Endothelial cell of umbilical vein (primary cell): ENCODE measurements around the gene CEACAM20. TPM values are rescaled to one million over a fixed set of nuclear protein-coding genes. Genes with fewer than 3 reads are reported as not detected.

Source experiments
- BruUV-seq: library from RNA; stranded (reverse); fragments of 400-500 nt; replicated peaks from 2 replicates; lab custom pipeline; 2021; lab: Mats Ljungman, UMichigan
- CTCF ChIA-PET: fragments of 300-600, 350-600 bp; sonication (Branson Sonifier 250); formaldehyde crosslinking; loops from one replicate; lab custom pipeline; 2021; ENCODE audit warnings: antibody characterized with exemption, inconsistent platforms; lab: Charles Lee
- POLR2A ChIA-PET: fragments of 300-600, 350-600 bp; sonication (Branson Sonifier 250); formaldehyde crosslinking; loops from one replicate; lab custom pipeline; 2021; ENCODE audit warnings: antibody characterized with exemption, inconsistent platforms; lab: Charles Lee
- DNase-seq: peaks from one replicate; pipeline ENCODE4 v3.0.0-alpha.2; 2011; ENCODE audit warnings: low read depth, low spot score
- FAIRE-seq: peaks from 2 replicates; lab custom pipeline; 2011; peaks lifted over from hg19 to GRCh38; lab: Jason Lieb, UNC
- H2AFZ ChIP-seq: 2 replicates; pipeline ENCODE4 v1.6.0; 2012; ENCODE audit warnings: low read depth, low read length, control low read depth, inconsistent platforms
- H3K27ac ChIP-seq: 2 replicates; pipeline ENCODE4 v1.5.1; 2011; ENCODE audit warnings: low read depth, mild to moderate bottlenecking, control low read depth, low read length, moderate library complexity; ENCODE audit not compliant: insufficient read depth
- H3K27me3 ChIP-seq, 2 experiments: 2 replicates each; pipeline versions ENCODE4 v1.6.0 to v1.6.1; 2011; ENCODE audit warnings: low read length in 2 of 2, mixed read lengths in 1 of 2; ENCODE audit not compliant: control insufficient read depth in 2 of 2, insufficient read depth in 2 of 2
- H3K36me3 ChIP-seq, 2 experiments: 2 replicates in 1 of 2; 3 replicates in 1 of 2; pipeline ENCODE4 v1.5.1; 2011; ENCODE audit warnings: low read length in 2 of 2, mild to moderate bottlenecking in 1 of 2, moderate library complexity in 1 of 2; ENCODE audit not compliant: control insufficient read depth in 2 of 2, insufficient read depth in 2 of 2; ENCODE audit errors: extremely low read depth in 1 of 2
- H3K4me1 ChIP-seq: 3 replicates; pipeline ENCODE4 v1.5.1; 2011; ENCODE audit warnings: mild to moderate bottlenecking, low read length; ENCODE audit not compliant: control insufficient read depth, insufficient read depth; ENCODE audit errors: extremely low read depth
- H3K4me2 ChIP-seq: 2 replicates; pipeline ENCODE4 v1.6.1; 2011; ENCODE audit warnings: low read length, control low read depth, mixed read lengths; ENCODE audit not compliant: insufficient read depth
- H3K4me3 ChIP-seq, 3 experiments: fragments of 200-600 bp in 1 of 3; sonication (generic), shearing (Covaris generic) in 1 of 3; replicated peaks in 1 of 3; 2 replicates each; pipeline ENCODE4 v1.5.1; 2011 to 2016; ENCODE audit warnings: control low read depth in 3 of 3, low read length in 3 of 3, mild to moderate bottlenecking in 2 of 3, inconsistent platforms in 1 of 3, low read depth in 1 of 3, moderate library complexity in 1 of 3; ENCODE audit not compliant: insufficient read depth in 1 of 3
- H3K79me2 ChIP-seq: 2 replicates; pipeline ENCODE4 v1.6.0; 2012; ENCODE audit warnings: low read length, inconsistent platforms; ENCODE audit not compliant: control insufficient read depth, insufficient read depth
- H3K9ac ChIP-seq: replicated peaks from 2 replicates; pipeline ENCODE3; 2011; ENCODE audit warnings: low read length, control low read depth; ENCODE audit not compliant: insufficient read depth; ENCODE audit errors: extremely low read depth
- H3K9me1 ChIP-seq: replicated peaks from 3 replicates; pipeline ENCODE4 v1.6.0; 2011; ENCODE audit warnings: mild to moderate bottlenecking, low read length; ENCODE audit not compliant: control insufficient read depth, insufficient read depth; ENCODE audit errors: extremely low read depth
- H3K9me3 ChIP-seq: replicated peaks from 2 replicates; pipeline ENCODE4 v1.5.1; 2012; ENCODE audit warnings: low read length, inconsistent platforms; ENCODE audit not compliant: control insufficient read depth, insufficient read depth
- H4K20me1 ChIP-seq: replicated peaks from 2 replicates; pipeline ENCODE3; 2011; ENCODE audit warnings: mild to moderate bottlenecking, low read length; ENCODE audit not compliant: control insufficient read depth, insufficient read depth; ENCODE audit errors: extremely low read depth
- CTCF ChIP-seq, 2 donors: IDR thresholded peaks; 1 replicate in 1 of 2; 2 replicates in 1 of 2; pipeline ENCODE4 v1.5.1; 2011; ENCODE audit warnings: low read length in 2 of 2, mild to moderate bottlenecking in 2 of 2, moderate library complexity in 2 of 2, control low read depth in 1 of 2, inconsistent platforms in 1 of 2, low read depth in 1 of 2; ENCODE audit not compliant: insufficient read depth in 1 of 2; ENCODE audit errors: extremely low read depth in 1 of 2
- EZH2 ChIP-seq: IDR thresholded peaks from 2 replicates; pipeline ENCODE4 v1.6.1; 2012; ENCODE audit warnings: borderline replicate concordance, low read depth, mild to moderate bottlenecking, moderate library complexity, low read length, inconsistent platforms; ENCODE audit not compliant: severe bottlenecking
- FOS ChIP-seq: IDR thresholded peaks from 2 replicates; pipeline ENCODE4 v1.6.1; 2011; ENCODE audit warnings: mild to moderate bottlenecking, low read length, moderate library complexity, borderline replicate concordance; ENCODE audit not compliant: insufficient read depth
- GATA2 ChIP-seq: IDR thresholded peaks from 2 replicates; pipeline ENCODE4 v1.7.0; 2011; ENCODE audit warnings: low read depth, mild to moderate bottlenecking, moderate library complexity, mixed read lengths, low read length; ENCODE audit not compliant: insufficient read length, insufficient read depth
- JUN ChIP-seq: IDR thresholded peaks from 2 replicates; pipeline ENCODE4 v1.6.1; 2011; ENCODE audit warnings: borderline replicate concordance, low read depth; ENCODE audit not compliant: insufficient read length, insufficient read depth
- POLR2AphosphoS5 ChIP-seq: IDR thresholded peaks from 2 replicates; pipeline ENCODE4 v1.6.1; 2012; ENCODE audit warnings: low read depth, mild to moderate bottlenecking, control low read depth, low read length, moderate library complexity; ENCODE audit not compliant: insufficient read depth
- dilution Hi-C: fragments of 300-500 bp; cut with MboI; formaldehyde crosslinking; loops from one replicate; pipeline ENCODE4 v1.15.0; 2019; ENCODE audit warnings: low sequenced_read_pairs; ENCODE audit not compliant: extremely low pct_ligation_motif_present
- intact Hi-C: fragments of 100-400 bp; cut with micrococcal nuclease; formaldehyde crosslinking; loops from one replicate; pipeline ENCODE4 v1.10.0; 2022
- polyA plus RNA-seq, 4 experiments: library from polyadenylated mRNA; depleted of rRNA in 3 of 4; stranded (reverse) in 3 of 4; unstranded in 1 of 4; fragments of >200 nt; gene quantifications; 2 replicates each; pipeline versions ENCODE4 v1.2.1 to v1.2.3, GENCODE V29; 2011 to 2012; ENCODE audit warnings: missing spikeins in 1 of 4
- total RNA-seq: library from RNA; stranded (reverse); gene quantifications from 2 replicates; pipeline ENCODE4 v1.2.3, GENCODE V29; 2021

CEACAM20 gene
- total and polyA plus RNA-seq, 2 donors (not counting 3 experiments of a cell fraction or from before 2014, with no cell fraction given), result 0.06 TPM; not detected in 1

GRCh38 chr19:44574186-44574950, 44.9 kb upstream of the CEACAM20 start:
- FAIRE-seq (no peak), DNase-seq (no peak)
- TF ChIP-seq POLR2AphosphoS5 (no peak), EZH2 (no peak), FOS (no peak), CTCF (IDR thresholded peaks at IDR 0.05; ENCODE audit: extremely low read depth in 1 of 2, insufficient read depth in 1 of 2, low read depth in 1 of 2, low read length in 2 of 2) (no peak), JUN (no peak), GATA2 (no peak)
- ChIA-PET POLR2A (interaction anchor here (0.6 kb wide), 1 partner anchor 10 kb away, joined by 4 read pairs; no protein-coding TSS in a partner anchor), CTCF (interaction anchor here (0.6 to 2.3 kb wide), 6 partner anchors 9 to 196 kb away, joined by 3 to 14 read pairs (median 6); no protein-coding TSS in a partner anchor)
- no peak overlapping the region for H3K9ac ChIP-seq
- H3K9me3 ChIP-seq, result no peaks in the 10 kb centered on the region
- H3K4me3 ChIP-seq, result no peak overlapping the region
- H3K36me3 ChIP-seq, result no peaks in the 10 kb centered on the region
- H2AFZ ChIP-seq, result no peak overlapping the region
- intact Hi-C loops (no loop called here), dilution Hi-C loops (no loop called here)
- no peaks in the 10 kb centered on the region for H3K9me1 ChIP-seq
- no peaks in the 10 kb centered on the region for H3K4me1 ChIP-seq
- BruUV-seq, result no TSS peak
- H3K27me3 ChIP-seq, result peaks cover 0 to 3% of the 10 kb centered on the region in 2 experiments
- H3K79me2 ChIP-seq, result no peaks in the 10 kb centered on the region
- H3K4me2 ChIP-seq, result no peak overlapping the region
- no peak overlapping the region for H3K27ac ChIP-seq
- no peaks in the 10 kb centered on the region for H4K20me1 ChIP-seq
